Measurements from ENCODE around the gene RAP1GAP.

DNA sequence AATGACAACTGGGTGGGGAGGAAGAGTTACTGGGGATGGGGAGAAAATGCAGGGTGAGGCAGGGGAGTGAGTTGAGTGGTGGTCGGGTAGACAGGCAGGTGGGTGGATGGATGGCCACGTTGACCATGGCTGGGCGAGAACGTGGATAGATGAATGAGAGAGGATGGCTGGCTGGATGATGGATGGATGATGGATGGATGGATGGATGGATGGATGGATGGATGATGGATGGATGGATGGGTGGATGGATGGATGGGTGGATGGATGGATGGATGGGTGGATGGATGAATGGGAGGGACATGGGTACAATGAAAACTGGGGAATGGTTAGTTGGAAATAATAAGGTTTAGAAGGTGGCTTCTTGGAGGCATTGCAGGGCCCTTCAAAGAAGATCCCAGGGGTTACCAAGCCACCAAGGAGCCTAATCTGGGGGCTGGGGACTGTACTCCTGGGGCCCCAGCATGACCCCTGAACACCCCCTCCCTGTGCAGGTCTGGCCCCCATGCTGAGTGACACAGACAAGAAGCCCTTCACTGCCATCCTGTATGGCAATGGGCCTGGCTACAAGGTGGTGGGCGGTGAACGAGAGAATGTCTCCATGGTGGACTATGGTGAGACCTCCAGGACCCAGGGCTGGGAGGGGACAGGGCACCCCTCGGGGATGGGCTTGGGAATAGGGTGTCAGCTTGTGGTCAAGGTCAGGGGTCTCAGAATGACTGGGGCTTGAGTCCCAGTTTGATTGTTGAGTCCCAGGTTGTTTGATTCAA, 92.9 kb downstream of the RAP1GAP start:
- TF ChIP-seq, protein P1, sequence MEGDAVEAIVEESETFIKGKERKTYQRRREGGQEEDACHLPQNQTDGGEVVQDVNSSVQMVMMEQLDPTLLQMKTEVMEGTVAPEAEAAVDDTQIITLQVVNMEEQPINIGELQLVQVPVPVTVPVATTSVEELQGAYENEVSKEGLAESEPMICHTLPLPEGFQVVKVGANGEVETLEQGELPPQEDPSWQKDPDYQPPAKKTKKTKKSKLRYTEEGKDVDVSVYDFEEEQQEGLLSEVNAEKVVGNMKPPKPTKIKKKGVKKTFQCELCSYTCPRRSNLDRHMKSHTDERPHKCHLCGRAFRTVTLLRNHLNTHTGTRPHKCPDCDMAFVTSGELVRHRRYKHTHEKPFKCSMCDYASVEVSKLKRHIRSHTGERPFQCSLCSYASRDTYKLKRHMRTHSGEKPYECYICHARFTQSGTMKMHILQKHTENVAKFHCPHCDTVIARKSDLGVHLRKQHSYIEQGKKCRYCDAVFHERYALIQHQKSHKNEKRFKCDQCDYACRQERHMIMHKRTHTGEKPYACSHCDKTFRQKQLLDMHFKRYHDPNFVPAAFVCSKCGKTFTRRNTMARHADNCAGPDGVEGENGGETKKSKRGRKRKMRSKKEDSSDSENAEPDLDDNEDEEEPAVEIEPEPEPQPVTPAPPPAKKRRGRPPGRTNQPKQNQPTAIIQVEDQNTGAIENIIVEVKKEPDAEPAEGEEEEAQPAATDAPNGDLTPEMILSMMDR (IDR thresholded peaks at IDR 0.05) = no peak
- TF ChIP-seq POLR2A (IDR thresholded peaks at IDR 0.05) (no peak), POLR2AphosphoS5 (IDR thresholded peaks at IDR 0.05) (no peak)
